Ramos (cell line): ENCODE data around the gene ACAP2.
"Not testable (repeated sequence)": the region's sequence is repeated elsewhere in the genome, so short reads cannot be mapped to it uniquely, and the experiment has no call there.

ENCODE experiments used
- in situ Hi-C: fragments of 300-500 bp; cut with MboI; formaldehyde crosslinking; loops from one replicate; pipeline ENCODE4 v1.14.3; 2022; ENCODE audit warnings: low sequenced_read_pairs; ENCODE audit not compliant: unreplicated experiment

ACAP2 gene, protein sequence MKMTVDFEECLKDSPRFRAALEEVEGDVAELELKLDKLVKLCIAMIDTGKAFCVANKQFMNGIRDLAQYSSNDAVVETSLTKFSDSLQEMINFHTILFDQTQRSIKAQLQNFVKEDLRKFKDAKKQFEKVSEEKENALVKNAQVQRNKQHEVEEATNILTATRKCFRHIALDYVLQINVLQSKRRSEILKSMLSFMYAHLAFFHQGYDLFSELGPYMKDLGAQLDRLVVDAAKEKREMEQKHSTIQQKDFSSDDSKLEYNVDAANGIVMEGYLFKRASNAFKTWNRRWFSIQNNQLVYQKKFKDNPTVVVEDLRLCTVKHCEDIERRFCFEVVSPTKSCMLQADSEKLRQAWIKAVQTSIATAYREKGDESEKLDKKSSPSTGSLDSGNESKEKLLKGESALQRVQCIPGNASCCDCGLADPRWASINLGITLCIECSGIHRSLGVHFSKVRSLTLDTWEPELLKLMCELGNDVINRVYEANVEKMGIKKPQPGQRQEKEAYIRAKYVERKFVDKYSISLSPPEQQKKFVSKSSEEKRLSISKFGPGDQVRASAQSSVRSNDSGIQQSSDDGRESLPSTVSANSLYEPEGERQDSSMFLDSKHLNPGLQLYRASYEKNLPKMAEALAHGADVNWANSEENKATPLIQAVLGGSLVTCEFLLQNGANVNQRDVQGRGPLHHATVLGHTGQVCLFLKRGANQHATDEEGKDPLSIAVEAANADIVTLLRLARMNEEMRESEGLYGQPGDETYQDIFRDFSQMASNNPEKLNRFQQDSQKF

DNA sequence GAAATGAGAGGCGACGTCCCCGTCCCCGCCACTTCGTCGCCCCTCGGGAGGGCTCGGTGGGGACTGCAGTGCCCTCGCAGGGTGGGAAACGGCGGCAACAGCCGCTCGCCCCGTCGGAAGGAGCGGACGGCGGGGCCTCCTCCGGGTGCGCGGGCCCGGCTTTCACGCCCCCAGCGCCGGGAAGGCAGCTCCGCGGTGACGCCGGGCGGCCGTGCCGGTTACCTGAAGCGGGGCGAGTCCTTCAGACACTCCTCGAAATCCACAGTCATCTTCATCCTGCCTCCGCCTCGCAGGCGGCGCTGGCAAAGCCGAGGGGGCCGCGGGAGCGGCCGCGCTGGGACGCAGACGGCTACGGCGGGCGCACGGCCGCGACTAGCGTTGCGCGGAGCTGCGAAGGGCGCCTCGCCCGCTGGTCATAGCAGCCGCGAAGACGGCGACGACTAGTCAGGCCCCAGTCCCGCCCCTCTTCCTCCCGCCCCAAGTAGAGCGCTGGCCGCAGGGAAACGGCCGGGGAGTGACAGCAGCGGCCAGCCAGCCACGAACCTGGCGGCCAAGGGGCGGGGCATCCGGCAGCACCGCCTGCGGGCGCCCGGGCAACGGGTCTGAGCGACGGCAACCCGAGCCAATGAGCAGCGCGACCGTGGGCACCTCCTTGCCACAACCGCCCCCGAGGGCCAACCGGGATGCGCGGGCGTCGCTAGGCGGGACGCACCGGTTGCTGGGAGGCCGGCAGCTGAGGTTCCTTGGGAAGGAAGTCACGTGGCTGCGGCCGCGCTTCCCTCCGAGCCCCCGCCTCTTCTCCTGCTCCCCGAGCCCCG is at the start of gene ACAP2:
TSS of gene ACAP2 (minus strand) at position 448 of the 818 bp plus-strand sequence. CDS start at position 275, 173 bp downstream.
- in situ Hi-C loops, result no loop called here

DNA sequence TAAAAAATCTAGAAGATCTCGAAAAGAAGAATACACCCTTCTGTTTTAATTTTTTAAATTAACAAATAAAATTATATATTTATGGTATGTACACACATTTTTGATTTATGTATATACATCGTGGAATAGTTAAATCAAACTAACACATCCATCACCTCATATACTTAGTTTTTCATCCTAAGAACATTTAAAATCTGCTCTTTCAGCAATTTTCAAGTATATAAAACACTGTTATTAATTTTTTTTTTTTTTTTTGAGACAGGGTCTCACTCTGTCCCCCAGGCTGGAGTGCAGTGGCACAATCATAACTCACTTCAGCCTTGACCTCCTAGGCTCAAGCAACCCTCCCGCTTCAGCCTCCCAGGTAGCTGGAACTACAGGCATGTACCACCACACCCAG is 32.8 kb upstream of the ACAP2 start:
- in situ Hi-C loops, result no loop called here

DNA sequence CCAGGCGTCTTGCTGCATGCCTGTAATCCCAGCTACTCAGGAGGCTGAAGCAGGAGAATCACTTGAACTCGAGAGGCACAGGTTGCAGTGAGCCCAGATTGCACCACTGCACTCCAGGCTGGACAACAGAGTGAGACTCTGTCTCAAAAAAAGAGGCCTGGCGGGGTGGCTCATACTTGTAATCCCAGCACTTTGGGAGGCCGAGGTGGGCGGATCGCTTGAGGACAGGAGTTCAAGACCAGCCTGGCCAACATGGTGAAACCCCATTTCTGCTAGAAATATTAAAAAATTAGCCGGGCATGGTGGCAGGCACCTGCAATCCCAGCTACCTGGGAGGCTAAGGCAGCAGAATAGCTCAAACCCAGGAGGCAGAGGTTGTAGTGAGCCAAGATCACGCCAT is 32.3 kb upstream of the ACAP2 start:
- in situ Hi-C loops, result not testable (repeated sequence)

DNA sequence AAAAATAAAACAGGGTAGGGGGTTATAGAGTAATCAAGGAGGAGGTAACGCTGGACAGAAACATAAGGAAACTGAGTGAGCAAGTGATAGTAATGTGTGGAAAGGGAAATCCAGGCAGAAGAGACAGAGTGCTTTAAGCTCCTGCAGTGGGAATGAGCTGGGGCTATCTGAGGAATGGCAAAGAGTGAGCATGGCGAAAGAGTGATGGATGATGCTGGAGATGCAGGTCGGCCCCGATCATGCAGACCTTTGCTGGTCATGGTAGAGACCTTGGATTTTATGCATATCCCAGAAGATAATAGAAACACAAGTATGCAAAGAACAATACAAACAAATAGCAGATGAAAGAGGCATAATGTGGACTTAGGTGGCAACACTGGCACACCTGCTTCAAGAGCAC is 26.0 kb upstream of the ACAP2 start:
- in situ Hi-C loops, result loop anchor here (10.0 kb wide), 1 partner anchor 46 kb away; no protein-coding TSS in a partner anchor

DNA sequence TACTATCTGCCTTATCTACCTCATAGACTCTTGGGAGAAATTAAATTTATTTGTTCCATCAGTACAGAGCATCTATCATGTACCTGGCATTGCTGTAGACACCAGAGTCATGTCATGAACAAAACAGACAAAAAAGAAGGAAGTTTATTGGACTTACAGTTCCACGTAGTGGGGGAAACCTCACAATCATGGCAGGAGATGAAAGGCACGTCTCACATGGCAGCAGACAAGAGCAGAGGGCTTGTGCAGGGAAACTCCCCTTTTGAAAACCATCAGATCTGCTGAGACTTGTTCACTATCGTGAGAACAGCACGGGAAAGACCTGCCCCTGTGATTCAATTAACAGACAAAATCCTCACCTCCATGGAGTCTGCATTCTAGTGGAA is 25.6 kb upstream of the ACAP2 start:
- in situ Hi-C loops, result loop anchor here (10.0 kb wide), 1 partner anchor 46 kb away; no protein-coding TSS in a partner anchor

DNA sequence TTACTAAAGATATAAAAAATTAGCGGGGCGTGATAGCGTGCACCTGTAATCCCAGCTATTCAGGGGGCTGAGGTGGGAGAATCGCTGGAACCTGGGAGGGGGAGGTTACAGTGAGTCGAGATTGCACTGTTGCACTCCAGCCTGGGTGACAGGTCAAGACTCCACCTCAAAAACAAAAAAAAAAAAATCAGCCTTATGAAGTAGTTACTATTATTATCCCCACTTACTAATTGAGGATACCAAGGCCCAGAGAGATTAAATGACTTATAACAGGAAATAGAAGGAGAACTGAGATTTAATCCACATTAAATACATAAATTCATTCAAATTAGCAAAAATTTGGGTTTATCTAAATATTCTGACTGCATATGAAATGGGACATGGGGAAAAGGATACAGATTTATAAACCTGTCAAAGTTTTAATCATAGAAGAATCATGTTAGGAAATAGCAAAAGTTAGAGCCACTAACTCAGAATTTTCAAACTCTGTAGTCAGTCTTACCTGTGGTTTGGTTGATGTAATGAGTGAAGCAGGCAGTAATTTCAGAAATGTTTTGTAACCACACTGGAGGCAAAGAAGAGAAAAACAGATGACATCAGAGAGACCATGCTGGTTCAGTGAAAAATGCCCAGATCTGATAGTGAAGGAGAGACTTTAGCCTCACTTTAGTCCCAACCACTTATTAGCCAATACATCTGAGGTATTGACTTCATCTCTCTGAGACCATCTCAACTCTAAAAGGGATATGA is 25.0 kb upstream of the ACAP2 start:
- in situ Hi-C loops, result loop anchor here (10.0 kb wide), 1 partner anchor 47 kb away; no protein-coding TSS in a partner anchor

DNA sequence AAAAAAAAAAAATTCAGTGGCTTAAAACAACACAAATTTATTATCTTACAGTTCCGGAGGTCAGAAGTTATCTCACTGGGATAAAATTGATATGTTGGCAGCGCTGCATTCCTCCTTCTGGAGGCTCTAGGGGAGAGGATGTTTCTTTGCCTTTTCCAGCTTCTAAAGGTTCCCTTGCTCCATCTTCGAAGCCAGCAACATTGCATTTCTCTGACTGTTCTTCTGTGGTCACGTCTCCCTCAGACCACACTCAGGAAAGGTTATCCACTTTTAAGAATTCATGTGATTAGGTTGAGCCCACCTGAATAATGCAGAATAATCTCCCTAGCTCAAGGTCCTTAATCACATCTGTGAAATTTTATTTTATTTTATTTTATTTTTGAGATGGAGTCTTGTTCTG is 23.4 kb upstream of the ACAP2 start:
- in situ Hi-C loops, result loop anchor here (10.0 kb wide), 1 partner anchor 49 kb away; no protein-coding TSS in a partner anchor

DNA sequence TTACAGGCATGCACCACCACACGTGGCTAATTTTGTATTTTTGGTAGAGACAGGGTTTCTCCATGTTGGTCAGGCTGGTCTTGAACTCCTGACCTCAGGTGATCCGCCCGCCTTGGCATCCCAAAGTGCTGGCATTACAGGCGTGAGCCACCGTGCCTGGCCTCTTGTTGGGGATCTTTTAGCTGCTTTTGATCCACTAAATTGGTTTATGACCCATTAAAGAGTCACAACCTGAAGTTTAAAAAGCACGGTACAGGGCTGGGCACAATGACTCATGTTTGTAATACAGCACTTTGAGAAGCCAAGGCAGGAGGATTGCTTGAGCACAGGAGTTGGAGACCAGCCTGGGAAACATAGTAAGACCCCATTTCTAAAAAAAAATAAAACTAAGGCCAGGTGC is 20.1 kb upstream of the ACAP2 start:
- in situ Hi-C loops, result loop anchor here (10.0 kb wide), 1 partner anchor 52 kb away; no protein-coding TSS in a partner anchor

DNA sequence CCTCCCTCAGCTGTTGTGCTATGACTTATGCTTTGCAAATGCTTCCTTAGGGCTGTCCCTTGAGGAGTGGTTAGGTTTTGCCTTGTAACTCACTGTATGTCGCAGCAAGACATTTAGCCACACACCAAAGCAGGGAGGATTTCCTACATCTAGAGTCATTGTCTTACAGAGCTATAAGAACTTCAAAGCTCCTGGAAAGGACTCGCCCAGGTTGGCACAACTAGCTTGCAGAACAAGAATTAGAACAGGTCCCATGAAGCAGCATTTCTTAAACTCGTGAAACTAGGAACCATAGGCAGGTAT is 19.4 kb upstream of the ACAP2 start:
- in situ Hi-C loops, result loop anchor here (10.0 kb wide), 1 partner anchor 53 kb away; no protein-coding TSS in a partner anchor

DNA sequence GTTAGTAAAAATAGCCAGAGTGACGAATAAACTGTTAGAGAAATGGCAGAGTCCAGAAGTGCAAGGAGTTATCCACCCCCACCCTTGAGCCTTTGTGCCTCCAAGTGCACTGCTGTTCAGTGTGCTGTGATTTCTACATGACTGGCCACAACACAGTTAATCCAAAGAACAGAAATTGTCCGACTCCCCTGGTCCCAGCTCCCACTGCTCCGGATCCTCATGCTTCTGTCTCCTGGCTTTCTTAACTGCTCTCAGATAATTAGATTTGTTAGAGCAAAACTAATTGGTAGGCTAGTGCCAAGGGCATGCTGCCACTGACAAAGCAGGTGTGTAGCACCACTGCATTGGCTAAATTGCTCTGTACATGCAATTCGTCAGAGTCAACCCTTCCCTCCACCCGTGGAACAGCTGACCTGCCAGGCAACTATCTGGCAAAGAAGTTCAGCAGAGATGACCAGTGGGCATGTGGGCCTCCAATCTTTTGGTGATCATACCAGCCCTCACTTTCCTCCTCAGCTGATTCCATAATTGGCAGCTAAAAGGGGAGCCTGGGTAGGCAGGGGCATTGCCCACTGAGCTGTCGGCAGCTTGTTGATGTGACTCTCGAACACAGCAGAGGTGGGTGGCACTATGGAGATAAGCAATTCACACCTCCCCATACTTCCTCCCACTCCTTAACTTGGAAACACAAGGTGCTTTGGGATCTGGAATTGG is 18.9 kb upstream of the ACAP2 start:
- in situ Hi-C loops, result loop anchor here (10.0 kb wide), 1 partner anchor 53 kb away; no protein-coding TSS in a partner anchor

DNA sequence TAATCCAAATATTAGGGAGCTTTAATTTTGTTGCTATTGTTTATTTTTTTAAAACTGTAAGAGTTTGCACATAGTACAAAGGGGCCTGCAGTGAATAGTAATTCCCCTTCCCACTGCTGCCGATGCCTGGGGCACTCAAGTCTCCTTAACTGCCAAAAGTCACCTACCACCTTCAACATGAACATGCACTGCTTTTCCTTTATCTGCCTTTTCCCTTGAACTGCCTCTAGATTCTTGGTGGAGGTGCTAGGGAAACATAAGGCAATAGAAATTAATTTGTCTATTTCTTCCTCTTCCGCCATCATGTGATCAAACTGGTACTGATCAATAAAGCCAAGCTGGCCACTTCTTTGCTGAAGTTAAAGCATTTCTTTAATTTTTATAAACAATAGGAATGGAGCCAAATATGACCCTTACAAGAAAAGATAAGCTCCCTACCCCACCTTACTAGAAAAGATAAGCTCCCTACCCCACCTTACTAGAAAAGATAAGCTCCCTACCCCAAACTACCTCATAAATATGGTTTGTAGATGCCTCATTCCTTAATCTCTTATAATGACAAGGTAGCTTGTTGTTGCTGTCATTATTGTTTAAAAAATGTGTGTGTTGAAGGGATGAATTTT is 17.4 kb upstream of the ACAP2 start:
- in situ Hi-C loops, result loop anchor here (10.0 kb wide), 1 partner anchor 55 kb away; no protein-coding TSS in a partner anchor

DNA sequence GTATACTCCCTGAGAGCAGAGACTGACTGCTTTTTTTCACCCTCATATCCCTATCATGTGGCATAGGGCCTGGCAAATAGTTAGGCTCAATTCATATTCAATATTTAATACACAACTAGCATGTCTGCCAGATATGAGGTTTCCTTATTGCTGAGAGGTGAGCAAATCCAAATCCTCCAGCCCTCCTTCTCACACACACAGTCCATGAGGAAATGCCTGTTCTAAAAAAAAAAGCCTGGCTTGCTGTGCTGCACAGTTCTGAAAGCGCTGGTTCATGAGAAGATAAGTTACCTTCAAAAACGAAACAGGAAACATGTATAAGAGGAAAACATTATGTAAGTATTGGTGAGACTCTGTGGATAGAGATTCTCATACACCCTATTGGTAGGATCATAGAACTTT is 15.5 kb upstream of the ACAP2 start:
- in situ Hi-C loops, result no loop called here

DNA sequence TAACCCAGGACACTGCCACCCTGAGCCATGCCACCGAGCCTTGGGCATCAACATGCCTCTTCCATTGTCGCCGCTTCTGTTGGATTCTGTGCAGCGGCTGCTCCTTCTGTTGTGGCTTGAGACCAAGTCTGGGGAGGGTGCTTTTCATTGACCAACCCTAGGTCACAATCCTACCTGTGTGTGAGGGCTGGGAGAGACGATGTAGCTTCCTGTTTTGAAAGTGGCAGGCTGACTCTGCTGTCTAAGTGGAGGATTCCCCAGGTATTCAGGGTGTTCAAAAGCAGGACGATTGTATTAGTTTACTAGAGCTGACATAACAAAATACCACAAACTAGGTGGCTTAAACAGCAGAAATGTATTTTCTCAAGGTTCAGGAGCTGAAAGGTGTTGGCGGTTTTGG is 13.0 kb upstream of the ACAP2 start:
- in situ Hi-C loops, result no loop called here

DNA sequence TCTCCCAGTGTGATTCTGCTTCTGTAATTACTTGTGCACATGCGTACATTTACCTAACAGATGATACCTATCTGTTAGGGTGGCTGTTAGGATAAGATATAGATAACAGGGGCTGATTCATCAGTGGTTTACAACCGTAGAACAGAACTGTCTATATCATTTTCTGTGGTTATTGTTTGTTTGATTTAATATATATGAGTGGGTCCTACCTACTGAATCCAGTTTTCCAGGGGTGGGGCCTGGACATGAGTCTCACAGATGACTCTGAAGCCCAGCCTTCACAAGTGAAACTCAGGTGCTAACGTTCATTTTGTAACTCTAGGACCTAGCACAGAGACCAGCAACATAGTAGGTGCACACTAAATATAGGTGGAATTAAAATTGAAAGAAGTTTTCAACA is 10.4 kb upstream of the ACAP2 start:
- in situ Hi-C loops, result no loop called here

DNA sequence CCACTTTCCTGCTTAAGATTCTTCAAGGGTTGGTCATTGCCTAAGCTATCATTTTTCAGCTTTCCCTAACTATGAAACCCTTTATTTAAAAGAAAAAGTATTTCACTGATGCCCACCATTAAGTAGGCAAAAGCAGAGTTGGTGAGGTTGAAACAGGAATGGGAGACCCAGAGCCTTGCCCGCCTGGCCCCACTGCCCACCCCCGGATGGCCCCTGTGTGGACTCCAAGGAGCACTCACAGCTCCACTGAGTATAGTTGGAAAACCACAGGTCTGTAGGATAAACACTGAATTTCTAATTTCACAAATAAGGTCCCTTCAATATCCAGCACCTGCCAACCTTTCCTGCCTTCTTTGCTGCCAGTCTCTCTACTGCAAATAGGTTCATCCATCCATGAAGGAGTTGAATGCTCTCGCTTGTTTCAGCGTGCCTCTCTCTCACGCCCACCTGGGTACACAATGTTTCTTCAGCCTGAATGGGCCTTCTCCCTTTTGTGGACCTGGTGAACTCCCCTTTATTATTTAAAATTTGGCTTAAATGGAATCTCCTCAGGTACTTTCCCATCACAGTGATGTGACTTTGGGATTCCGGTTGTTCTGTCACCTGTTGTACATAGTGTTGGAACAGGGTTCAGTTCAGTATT is 8.7 kb upstream of the ACAP2 start:
- in situ Hi-C loops, result no loop called here

DNA sequence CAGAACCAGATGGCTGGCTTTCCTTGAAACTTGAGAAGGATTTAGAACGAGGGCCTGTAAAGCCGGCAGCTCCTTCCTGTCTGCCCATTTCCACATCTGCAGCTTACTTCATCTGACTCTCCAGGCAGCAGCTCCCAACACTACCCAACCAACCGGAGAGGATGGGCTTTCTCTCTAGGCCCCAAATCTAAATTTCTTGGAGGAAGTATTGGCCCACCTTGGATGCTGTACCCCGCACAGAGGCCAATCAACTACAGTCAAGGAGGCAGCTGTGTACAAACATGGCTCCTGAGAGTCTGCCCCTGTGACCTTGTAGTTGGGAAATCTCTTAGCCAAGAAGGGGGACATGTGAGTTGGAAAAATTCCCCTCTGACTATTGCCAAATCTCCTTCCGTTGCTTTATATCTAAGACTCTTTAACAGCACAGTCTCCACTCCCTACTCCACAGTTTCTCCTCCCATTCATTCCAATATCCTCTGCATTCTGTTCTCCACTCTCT is 8.0 kb upstream of the ACAP2 start:
- in situ Hi-C loops, result no loop called here

DNA sequence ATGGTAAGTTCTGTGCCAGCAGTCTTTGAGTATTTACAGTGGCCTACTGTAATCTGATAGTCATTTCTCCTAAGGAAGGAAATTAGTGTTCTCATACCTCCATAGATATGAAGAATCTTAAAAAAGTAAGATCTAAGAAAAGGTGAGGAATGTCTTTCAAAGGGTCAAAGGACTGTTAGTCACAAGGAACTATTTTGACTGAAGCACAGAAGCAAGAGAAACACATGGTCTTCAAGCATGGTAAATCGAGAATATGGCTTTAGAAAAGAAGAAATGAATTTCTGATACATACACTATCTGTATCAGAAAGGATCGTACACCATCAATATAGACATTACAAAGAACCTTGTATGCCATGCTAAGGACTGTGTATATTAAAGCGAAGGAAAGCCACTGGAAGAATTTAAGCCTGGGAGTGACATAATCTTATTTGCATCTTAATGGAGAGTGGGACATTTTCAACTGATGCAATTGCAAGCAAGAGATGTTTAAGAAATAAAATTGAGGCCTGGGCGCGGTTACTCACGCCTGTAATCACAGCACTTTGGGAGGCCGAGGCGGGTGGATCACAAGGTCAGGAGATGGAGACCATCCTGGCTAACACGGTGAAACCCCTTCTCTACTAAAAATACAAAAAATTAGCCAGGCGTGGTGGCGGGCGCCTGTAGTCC is 5.5 kb upstream of the ACAP2 start:
- in situ Hi-C loops, result no loop called here
